ENCODE data around the gene CLMN.

The CLMN gene

DNA sequence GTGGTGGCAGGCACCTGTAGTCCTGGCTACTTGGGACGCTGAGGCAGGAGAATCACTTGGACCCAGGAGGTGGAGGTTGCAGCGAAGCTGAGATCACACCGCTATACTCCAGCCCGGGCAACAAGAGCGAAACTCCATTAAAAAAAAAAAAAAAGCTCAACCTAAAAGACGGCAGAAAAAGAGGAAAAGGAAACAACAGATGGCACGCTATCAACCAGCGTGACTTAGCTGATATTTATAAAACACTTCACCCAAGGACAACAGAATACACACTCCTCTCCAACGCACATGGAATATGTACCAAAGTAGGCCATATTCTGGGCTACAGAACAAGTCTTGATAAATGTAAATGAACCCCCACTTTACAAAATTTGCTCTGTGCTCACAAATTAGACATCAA is 34.0 kb upstream of the CLMN start:
- no peak for DNase-seq (ENCODE audit: low read depth)
- no peak overlapping the region for H3K4me3 ChIP-seq (ENCODE audit: low read depth, low read length)
- TF ChIP-seq, protein P1, sequence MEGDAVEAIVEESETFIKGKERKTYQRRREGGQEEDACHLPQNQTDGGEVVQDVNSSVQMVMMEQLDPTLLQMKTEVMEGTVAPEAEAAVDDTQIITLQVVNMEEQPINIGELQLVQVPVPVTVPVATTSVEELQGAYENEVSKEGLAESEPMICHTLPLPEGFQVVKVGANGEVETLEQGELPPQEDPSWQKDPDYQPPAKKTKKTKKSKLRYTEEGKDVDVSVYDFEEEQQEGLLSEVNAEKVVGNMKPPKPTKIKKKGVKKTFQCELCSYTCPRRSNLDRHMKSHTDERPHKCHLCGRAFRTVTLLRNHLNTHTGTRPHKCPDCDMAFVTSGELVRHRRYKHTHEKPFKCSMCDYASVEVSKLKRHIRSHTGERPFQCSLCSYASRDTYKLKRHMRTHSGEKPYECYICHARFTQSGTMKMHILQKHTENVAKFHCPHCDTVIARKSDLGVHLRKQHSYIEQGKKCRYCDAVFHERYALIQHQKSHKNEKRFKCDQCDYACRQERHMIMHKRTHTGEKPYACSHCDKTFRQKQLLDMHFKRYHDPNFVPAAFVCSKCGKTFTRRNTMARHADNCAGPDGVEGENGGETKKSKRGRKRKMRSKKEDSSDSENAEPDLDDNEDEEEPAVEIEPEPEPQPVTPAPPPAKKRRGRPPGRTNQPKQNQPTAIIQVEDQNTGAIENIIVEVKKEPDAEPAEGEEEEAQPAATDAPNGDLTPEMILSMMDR (conservative IDR thresholded peaks at IDR 0.05; ENCODE audit: low read depth, low read length) = no peak

DNA sequence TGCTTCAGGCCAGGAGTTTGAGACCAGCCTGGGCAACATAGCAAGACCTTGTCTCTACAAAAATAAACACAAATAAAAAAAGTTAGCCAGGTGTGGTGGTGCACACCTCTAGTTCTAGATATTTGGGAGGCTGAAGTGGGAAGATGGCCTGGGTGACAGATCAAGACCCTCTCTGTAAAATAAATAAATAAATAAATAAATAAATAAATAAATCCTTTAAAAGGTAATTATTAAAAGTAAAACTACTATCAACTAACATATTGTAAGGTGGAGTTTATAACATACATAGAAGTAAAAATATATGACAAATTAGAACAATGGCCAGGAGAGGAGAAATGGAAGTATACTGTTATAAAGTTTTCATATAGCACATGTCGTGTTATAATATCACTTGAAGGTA is 33.3 kb upstream of the CLMN start:
- TF ChIP-seq, protein P1 (conservative IDR thresholded peaks at IDR 0.05; ENCODE audit: low read depth, low read length) = no peak

GRCh38 chr14:95352481-95352880 is 32.8 kb upstream of the CLMN start:
- no peak overlapping the region for H3K4me3 ChIP-seq (ENCODE audit: low read depth, low read length)
- TF ChIP-seq, protein P1 (conservative IDR thresholded peaks at IDR 0.05; ENCODE audit: low read depth, low read length) = no peak
- DNase-seq (ENCODE audit: low read depth) = no peak

More for the DNA sequence above, 33.3 kb upstream of the CLMN start:
- DNase-seq (ENCODE audit: low read depth) = no peak
- H3K4me3 ChIP-seq (ENCODE audit: low read depth, low read length) = no peak overlapping the region

DNA sequence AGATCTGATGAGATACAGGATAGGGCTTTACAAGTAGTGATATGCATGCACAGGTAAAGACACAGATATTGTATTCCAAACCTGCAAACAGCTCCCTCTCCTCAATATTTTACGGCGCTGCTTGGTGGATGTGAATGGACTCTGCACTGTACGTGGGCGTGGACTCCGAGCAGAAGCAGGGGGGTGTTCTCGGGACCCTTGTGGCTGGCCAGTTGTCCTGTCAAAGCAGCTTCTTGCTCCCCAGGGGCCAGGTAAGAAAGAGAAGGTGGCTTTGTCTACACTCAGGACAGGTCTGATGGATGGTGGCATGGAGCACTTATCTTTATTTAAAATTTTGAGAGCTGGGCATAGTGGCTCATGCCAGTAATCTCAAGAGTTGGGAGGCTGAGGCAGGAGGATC is 29.5 kb upstream of the CLMN start:
- no peak for DNase-seq (ENCODE audit: low read depth)
- TF ChIP-seq, protein P1 (conservative IDR thresholded peaks at IDR 0.05; ENCODE audit: low read depth, low read length) = no peak
- H3K4me3 ChIP-seq (ENCODE audit: low read depth, low read length) = no peak overlapping the region

GRCh38 chr14:95348395-95349080 is 28.8 kb upstream of the CLMN start:
- DNase-seq (ENCODE audit: low read depth) = no peak
- H3K4me3 ChIP-seq (ENCODE audit: low read depth, low read length) = no peak overlapping the region

DNA sequence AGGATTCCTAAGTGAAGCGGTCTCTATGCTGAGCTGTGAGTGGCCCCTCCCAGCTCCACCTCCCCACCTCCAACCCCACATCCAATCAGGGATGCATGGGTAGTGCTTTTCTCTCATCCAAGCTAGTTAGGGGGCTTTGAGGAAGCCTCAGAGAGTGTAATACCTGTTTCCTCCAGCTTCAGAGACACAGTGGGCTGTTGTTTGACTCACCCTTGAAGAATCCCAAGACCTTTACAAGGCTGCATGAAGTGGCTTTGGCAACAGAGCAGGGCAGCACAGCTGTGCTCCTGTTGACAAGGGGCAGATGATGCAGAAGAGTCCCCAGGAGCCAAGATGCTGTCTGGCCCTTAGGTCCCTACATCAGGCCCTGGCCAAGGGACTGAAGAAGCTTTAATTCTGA is 27.1 kb upstream of the CLMN start:
- no peak overlapping the region for H3K4me3 ChIP-seq (ENCODE audit: low read depth, low read length)
- DNase-seq (ENCODE audit: low read depth) = peak; percentile 30
- TF ChIP-seq, protein P1 (conservative IDR thresholded peaks at IDR 0.05; ENCODE audit: low read depth, low read length) = no peak

More at GRCh38 chr14:95348395-95349080, 28.8 kb upstream of the CLMN start:
- TF ChIP-seq, protein P1 (conservative IDR thresholded peaks at IDR 0.05; ENCODE audit: low read depth, low read length) = no peak

DNA sequence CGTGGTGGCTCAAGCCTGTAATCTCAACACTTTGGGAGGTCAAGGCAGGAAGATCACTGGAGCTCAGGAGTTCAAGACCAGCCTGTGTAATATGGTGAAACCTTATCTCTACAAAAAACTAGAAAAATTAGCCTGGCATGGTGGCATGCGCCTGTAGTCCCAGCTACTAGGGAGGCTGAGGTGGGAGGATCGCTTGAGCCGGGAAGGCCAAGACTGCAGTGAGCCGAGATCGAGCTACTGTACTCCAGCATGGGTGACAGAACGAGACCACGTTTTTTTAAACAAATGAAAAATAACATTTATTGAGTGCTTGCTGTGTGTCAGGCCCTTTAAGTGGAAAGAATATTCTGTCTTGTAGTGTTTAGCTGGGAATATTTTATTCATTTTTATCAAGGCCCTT is 26.6 kb upstream of the CLMN start:
- H3K4me3 ChIP-seq (ENCODE audit: low read depth, low read length) = no peak overlapping the region
- no peak for DNase-seq (ENCODE audit: low read depth)
- TF ChIP-seq, protein P1 (conservative IDR thresholded peaks at IDR 0.05; ENCODE audit: low read depth, low read length) = no peak

Data from choroid plexus epithelial cell (primary cell).